ENCODE results near the gene PTGES3L. TPM values are rescaled to one million over a fixed set of nuclear protein-coding genes. Genes with fewer than 3 reads are reported as not detected.

PTGES3L gene
- total and polyA plus RNA-seq, 2 of the 13 experiments (the other 11 are each of a cell fraction or from before 2014, with no cell fraction given) = 1.2 to 2.9 TPM

- TF ChIP-seq, protein P1, sequence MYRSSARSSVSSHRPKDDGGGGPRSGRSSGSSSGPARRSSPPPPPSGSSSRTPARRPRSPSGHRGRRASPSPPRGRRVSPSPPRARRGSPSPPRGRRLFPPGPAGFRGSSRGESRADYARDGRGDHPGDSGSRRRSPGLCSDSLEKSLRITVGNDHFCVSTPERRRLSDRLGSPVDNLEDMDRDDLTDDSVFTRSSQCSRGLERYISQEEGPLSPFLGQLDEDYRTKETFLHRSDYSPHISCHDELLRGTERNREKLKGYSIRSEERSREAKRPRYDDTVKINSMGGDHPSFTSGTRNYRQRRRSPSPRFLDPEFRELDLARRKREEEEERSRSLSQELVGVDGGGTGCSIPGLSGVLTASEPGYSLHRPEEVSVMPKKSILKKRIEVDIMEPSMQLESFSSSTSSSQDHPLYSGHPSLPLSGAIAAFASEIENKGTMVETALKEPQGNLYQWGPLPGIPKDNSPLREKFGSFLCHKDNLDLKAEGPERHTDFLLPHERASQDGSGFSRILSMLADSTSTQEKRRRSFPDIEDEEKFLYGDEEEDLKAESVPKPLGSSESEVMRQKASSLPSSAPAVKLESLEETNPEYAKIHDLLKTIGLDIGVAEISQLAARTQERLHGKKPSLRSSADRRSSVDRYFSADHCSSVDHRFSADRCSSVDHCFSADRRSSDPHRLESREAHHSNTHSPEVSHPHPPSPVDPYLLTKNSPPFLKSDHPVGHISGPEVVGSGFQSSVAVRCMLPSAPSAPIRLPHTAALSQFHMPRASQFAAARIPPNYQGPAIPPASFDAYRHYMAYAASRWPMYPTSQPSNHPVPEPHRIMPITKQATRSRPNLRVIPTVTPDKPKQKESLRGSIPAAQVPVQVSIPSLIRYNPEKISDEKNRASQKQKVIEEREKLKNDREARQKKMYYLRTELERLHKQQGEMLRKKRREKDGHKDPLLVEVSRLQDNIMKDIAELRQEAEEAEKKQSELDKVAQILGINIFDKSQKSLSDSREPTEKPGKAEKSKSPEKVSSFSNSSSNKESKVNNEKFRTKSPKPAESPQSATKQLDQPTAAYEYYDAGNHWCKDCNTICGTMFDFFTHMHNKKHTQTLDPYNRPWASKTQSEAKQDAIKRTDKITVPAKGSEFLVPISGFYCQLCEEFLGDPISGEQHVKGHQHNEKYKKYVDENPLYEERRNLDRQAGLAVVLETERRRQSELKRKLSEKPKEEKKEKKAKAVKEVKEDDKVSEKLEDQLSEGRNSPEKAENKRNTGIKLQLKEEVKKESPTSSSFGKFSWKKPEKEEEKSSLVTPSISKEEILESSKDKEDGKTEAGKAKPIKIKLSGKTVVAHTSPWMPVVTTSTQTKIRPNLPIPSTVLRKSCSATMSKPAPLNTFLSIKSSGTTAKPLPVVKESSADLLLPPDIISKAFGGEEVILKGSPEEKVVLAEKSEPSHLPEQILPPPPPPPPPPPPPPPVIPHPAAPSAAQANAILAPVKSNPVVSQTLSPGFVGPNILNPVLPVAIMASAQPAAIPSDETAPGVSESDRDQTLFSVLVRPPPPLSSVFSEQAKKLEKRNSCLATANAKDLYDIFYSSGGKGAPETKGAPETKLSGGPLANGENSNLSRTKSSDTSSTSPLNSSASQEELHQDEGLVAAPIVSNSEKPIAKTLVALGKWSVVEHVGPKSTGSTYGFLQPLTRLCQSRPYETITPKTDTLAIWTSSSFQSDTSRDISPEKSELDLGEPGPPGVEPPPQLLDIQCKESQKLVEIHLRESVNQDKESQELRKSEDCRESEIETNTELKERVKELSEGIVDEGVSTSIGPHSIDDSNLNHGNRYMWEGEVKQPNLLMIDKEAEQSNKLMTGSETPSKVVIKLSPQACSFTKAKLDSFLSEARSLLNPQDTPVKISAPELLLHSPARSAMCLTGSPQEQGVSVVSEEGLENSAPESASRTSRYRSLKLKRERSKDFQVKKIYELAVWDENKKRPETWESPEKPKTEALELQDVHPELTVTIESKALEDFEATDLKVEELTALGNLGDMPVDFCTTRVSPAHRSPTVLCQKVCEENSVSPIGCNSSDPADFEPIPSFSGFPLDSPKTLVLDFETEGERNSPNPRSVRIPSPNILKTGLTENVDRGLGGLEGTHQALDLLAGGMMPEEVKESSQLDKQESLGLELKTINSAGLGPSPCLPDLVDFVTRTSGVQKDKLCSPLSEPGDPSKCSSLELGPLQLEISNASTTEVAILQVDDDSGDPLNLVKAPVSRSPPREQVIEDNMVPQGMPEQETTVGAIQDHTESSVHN (CRISPR knock-in tag; IDR thresholded peaks at IDR 0.05) = no peak
- TF ChIP-seq HIVEP1 (CRISPR knock-in tag; IDR thresholded peaks at IDR 0.05) (no peak; the same call in 1 of the 2 replicates), RORA (CRISPR knock-in tag; IDR thresholded peaks at IDR 0.05) (no peak), PHF8 (CRISPR knock-in tag; IDR thresholded peaks at IDR 0.05) (peak; percentile 85), ZNF646 (CRISPR knock-in tag; IDR thresholded peaks at IDR 0.05) (no peak), ZNF24 (IDR thresholded peaks at IDR 0.05) (no peak), NFE2 (CRISPR knock-in tag; IDR thresholded peaks at IDR 0.05) (no peak), NFYC (CRISPR knock-in tag; IDR thresholded peaks at IDR 0.05) (no peak; the same call in 1 of the 2 replicates), TEAD2 (CRISPR knock-in tag; IDR thresholded peaks at IDR 0.05) (no peak), ZKSCAN8 (CRISPR knock-in tag; IDR thresholded peaks at IDR 0.05; ENCODE audit: borderline replicate concordance) (0 out of 2 replicates have a peak, but pooled peaks have one; percentile 42)
- TF ChIP-seq, protein P2, sequence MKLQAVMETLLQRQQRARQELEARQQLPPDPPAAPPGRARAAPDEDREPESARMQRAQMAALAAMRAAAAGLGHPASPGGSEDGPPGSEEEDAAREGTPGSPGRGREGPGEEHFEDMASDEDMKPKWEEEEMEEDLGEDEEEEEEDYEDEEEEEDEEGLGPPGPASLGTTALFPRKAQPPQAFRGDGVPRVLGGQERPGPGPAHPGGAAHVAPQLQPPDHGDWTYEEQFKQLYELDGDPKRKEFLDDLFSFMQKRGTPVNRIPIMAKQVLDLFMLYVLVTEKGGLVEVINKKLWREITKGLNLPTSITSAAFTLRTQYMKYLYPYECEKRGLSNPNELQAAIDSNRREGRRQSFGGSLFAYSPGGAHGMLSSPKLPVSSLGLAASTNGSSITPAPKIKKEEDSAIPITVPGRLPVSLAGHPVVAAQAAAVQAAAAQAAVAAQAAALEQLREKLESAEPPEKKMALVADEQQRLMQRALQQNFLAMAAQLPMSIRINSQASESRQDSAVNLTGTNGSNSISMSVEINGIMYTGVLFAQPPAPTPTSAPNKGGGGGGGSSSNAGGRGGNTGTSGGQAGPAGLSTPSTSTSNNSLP (IDR thresholded peaks at IDR 0.05; ENCODE audit: low read depth, low read length) = no peak; the same call in 1 of the 2 replicates
- TF ChIP-seq, protein P3, sequence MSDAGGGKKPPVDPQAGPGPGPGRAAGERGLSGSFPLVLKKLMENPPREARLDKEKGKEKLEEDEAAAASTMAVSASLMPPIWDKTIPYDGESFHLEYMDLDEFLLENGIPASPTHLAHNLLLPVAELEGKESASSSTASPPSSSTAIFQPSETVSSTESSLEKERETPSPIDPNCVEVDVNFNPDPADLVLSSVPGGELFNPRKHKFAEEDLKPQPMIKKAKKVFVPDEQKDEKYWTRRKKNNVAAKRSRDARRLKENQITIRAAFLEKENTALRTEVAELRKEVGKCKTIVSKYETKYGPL (CRISPR knock-in tag; IDR thresholded peaks at IDR 0.05) = no peak
These were observed 440 bp upstream of the PTGES3L start, which contains the start of gene RUNDC1 (continued) for GRCh38 chr17:42980274-42980765.

Data from HepG2 (cell line).